ENCODE results near the gene PIP4K2A.

DNA sequence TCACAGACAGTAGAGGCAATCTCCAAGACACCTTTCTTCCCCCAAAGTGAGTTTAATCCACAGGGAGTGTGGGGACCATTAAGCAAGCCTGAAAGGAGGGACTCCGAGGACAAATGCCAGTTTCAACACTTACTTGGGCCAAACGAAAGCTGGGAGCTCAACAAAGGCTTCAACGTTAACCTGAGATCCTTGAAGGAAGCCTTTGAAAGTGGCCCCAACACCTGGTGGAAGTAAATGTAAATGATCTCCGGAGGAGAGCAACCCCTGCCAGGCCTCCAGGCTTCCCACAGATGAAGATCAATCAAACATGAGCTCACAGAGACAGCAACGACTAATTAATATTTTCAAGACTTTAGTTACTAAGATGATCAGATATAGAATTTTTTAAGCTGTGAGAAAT, 103.8 kb downstream of the PIP4K2A start:
- TF ChIP-seq CHD2 (IDR thresholded peaks at IDR 0.05; ENCODE audit: low read length), result no peak
- TF ChIP-seq POLR2AphosphoS5 (IDR thresholded peaks at IDR 0.05; ENCODE audit: low read depth, low read length), result no peak
- TF ChIP-seq JUND (IDR thresholded peaks at IDR 0.05; ENCODE audit: low read length), result no peak
- TF ChIP-seq SIN3A (conservative IDR thresholded peaks at IDR 0.05 in 1 of 2, IDR thresholded peaks at IDR 0.05 in 1 of 2; ENCODE audit: low read depth in 1 of 2, low read length in 2 of 2), result no peak
- TF ChIP-seq EZH2 (IDR thresholded peaks at IDR 0.05; ENCODE audit: low read depth, low read length, severe bottlenecking), result no peak
- TF ChIP-seq CBX8 (IDR thresholded peaks at IDR 0.05; ENCODE audit: borderline replicate concordance, low read depth, low read length), result no peak
- no peak for TF ChIP-seq ASH2L (IDR thresholded peaks at IDR 0.05; ENCODE audit: low read length)
- TF ChIP-seq, protein P1, sequence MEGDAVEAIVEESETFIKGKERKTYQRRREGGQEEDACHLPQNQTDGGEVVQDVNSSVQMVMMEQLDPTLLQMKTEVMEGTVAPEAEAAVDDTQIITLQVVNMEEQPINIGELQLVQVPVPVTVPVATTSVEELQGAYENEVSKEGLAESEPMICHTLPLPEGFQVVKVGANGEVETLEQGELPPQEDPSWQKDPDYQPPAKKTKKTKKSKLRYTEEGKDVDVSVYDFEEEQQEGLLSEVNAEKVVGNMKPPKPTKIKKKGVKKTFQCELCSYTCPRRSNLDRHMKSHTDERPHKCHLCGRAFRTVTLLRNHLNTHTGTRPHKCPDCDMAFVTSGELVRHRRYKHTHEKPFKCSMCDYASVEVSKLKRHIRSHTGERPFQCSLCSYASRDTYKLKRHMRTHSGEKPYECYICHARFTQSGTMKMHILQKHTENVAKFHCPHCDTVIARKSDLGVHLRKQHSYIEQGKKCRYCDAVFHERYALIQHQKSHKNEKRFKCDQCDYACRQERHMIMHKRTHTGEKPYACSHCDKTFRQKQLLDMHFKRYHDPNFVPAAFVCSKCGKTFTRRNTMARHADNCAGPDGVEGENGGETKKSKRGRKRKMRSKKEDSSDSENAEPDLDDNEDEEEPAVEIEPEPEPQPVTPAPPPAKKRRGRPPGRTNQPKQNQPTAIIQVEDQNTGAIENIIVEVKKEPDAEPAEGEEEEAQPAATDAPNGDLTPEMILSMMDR (IDR thresholded peaks at IDR 0.05; ENCODE audit: control extremely low read depth in 1 of 3, insufficient read depth in 1 of 3, low read depth in 1 of 3, low read length in 3 of 3), result no peak

All from H1 (cell line).